ENCODE results near the gene NLGN2. TPM values are rescaled to one million over a fixed set of nuclear protein-coding genes. Genes with fewer than 3 reads are reported as not detected.

Gene NLGN2
- total and polyA plus RNA-seq, 4 donors: 5.0 to 15.2 (median 8.2) TPM

- 94% methylated on average over 7 of the region's 7 CpGs for WGBS, 2 donors
- Histone ChIP-seq H3K9ac (ENCODE audit: insufficient read depth in 1 of 2, low read length in 2 of 2) (no peak overlapping the region), H3K4me3 (no peak overlapping the region), H3K36me3 (ENCODE audit: control insufficient read depth in 4 of 4, insufficient read depth in 4 of 4, low read length in 4 of 4) (peaks cover 2 to 30% (median 13%) of the 10 kb centered on the region in 4 donors), H3K27me3 (ENCODE audit: control insufficient read depth in 3 of 3, insufficient read depth in 3 of 3, low read length in 2 of 3) (no peaks in the 10 kb centered on the region), H3K4me1 (ENCODE audit: control insufficient read depth in 5 of 5, insufficient read depth in 5 of 5, low read length in 5 of 5) (peaks cover 0 to 3% (median 0%) of the 10 kb centered on the region in 5 donors), H3K27ac (ENCODE audit: low read depth in 1 of 2, low read length in 1 of 2) (no peak overlapping the region), H3K9me3 (ENCODE audit: control insufficient read depth in 4 of 4, insufficient read depth in 3 of 4, low read length in 3 of 4) (no peaks in the 10 kb centered on the region)
- DNase-seq (no peak), ATAC-seq (ENCODE audit: insufficient read depth, low FRiP score) (no peak)
- no peak for TF ChIP-seq CTCF (IDR thresholded peaks at IDR 0.05; ENCODE audit: control extremely low read depth, extremely low read depth)
Measured at GRCh38 chr17:7460850-7461660, 53.4 kb downstream of the NLGN2 start.

GRCh38 chr17:7462474-7463371, 55.1 kb downstream of the NLGN2 start:
- no peak for TF ChIP-seq CTCF (IDR thresholded peaks at IDR 0.05; ENCODE audit: control extremely low read depth, extremely low read depth)
- Histone ChIP-seq H3K9ac (ENCODE audit: insufficient read depth in 1 of 2, low read length in 2 of 2) (no peak overlapping the region), H3K27me3 (ENCODE audit: control insufficient read depth in 3 of 3, insufficient read depth in 3 of 3, low read length in 2 of 3) (no peaks in the 10 kb centered on the region), H3K9me3 (ENCODE audit: control insufficient read depth in 4 of 4, insufficient read depth in 3 of 4, low read length in 3 of 4) (no peaks in the 10 kb centered on the region), H3K4me3 (no peak overlapping the region), H3K27ac (ENCODE audit: low read depth in 1 of 2, low read length in 1 of 2) (no peak overlapping the region), H3K36me3 (ENCODE audit: control insufficient read depth in 4 of 4, insufficient read depth in 4 of 4, low read length in 4 of 4) (peaks cover 2 to 38% (median 13%) of the 10 kb centered on the region in 4 donors), H3K4me1 (ENCODE audit: control insufficient read depth in 5 of 5, insufficient read depth in 5 of 5, low read length in 5 of 5) (peaks cover 0 to 9% (median 4%) of the 10 kb centered on the region in 5 donors)
- DNase-seq (no peak), ATAC-seq (ENCODE audit: insufficient read depth, low FRiP score) (no peak)
- 93% methylated on average over 39 to 44 of the region's 44 CpGs for WGBS, 2 donors

GRCh38 chr17:7463372-7463846, 55.8 kb downstream of the NLGN2 start:
- no peak overlapping the region for H3K9ac ChIP-seq (ENCODE audit: insufficient read depth in 1 of 2, low read length in 2 of 2)
- no peak for TF ChIP-seq CTCF (IDR thresholded peaks at IDR 0.05; ENCODE audit: control extremely low read depth, extremely low read depth)
- peaks cover 0 to 11% (median 4%) of the 10 kb centered on the region in 5 donors for H3K4me1 ChIP-seq (ENCODE audit: control insufficient read depth in 5 of 5, insufficient read depth in 5 of 5, low read length in 5 of 5)
- no peak overlapping the region for H3K4me3 ChIP-seq
- WGBS, 2 donors: 90 to 93% methylated on average over 14 of the region's 14 CpGs
- DNase-seq (no peak), ATAC-seq (ENCODE audit: insufficient read depth, low FRiP score) (no peak)
- H3K9me3 ChIP-seq (ENCODE audit: control insufficient read depth in 4 of 4, insufficient read depth in 3 of 4, low read length in 3 of 4): no peaks in the 10 kb centered on the region
- no peak overlapping the region for H3K27ac ChIP-seq (ENCODE audit: low read depth in 1 of 2, low read length in 1 of 2)
- no peaks in the 10 kb centered on the region for H3K27me3 ChIP-seq (ENCODE audit: control insufficient read depth in 3 of 3, insufficient read depth in 3 of 3, low read length in 2 of 3)
- peaks cover 2 to 40% (median 13%) of the 10 kb centered on the region in 4 donors for H3K36me3 ChIP-seq (ENCODE audit: control insufficient read depth in 4 of 4, insufficient read depth in 4 of 4, low read length in 4 of 4)
